Stromal cell of bone marrow (primary cell): ENCODE measurements around the gene MRC2.

Experiments used
- DNase-seq: peaks from one replicate; pipeline ENCODE4 v3.0.0-alpha.2; 2012; ENCODE audit warnings: low read depth

MRC2 gene

GRCh38 chr17:62703261-62703775 is 75.8 kb downstream of the MRC2 start:
- DNase-seq, result no peak

GRCh38 chr17:62703776-62704380 is 76.4 kb downstream of the MRC2 start:
- no peak for DNase-seq

GRCh38 chr17:62704381-62704971 is 77.0 kb downstream of the MRC2 start:
- DNase-seq, result no peak

- DNase-seq, result no peak
Observed at GRCh38 chr17:62705156-62705777, 77.8 kb downstream of the MRC2 start.

GRCh38 chr17:62705778-62706597 is 78.5 kb downstream of the MRC2 start:
- DNase-seq, result no peak

GRCh38 chr17:62706598-62707424 is 79.3 kb downstream of the MRC2 start:
- DNase-seq, result no peak

- DNase-seq, result no peak
Observed at GRCh38 chr17:62707425-62707739, 79.9 kb downstream of the MRC2 start.

GRCh38 chr17:62708587-62708986 is 81.1 kb downstream of the MRC2 start:
- no peak for DNase-seq

GRCh38 chr17:62712171-62712581 is 84.7 kb downstream of the MRC2 start:
- no peak for DNase-seq

GRCh38 chr17:62713086-62713881 is 85.8 kb downstream of the MRC2 start:
- no peak for DNase-seq

GRCh38 chr17:62714016-62714777 is 86.7 kb downstream of the MRC2 start:
- DNase-seq, result no peak

- no peak for DNase-seq
Observed at GRCh38 chr17:62715882-62716390, 88.5 kb downstream of the MRC2 start.

- DNase-seq, result no peak
Observed at GRCh38 chr17:62716834-62717588, 89.5 kb downstream of the MRC2 start.

- DNase-seq, result no peak
Observed at GRCh38 chr17:62717589-62717855, 90.1 kb downstream of the MRC2 start.

GRCh38 chr17:62717889-62718288 is 90.4 kb downstream of the MRC2 start:
- DNase-seq, result no peak

GRCh38 chr17:62718429-62718828 is 91.0 kb downstream of the MRC2 start:
- DNase-seq, result no peak

- DNase-seq, result no peak
Observed at GRCh38 chr17:62719586-62719985, 92.1 kb downstream of the MRC2 start.

- no peak for DNase-seq
Observed at GRCh38 chr17:62720126-62720850, 92.8 kb downstream of the MRC2 start.

GRCh38 chr17:62722625-62723024 is 95.2 kb downstream of the MRC2 start:
- DNase-seq, result no peak
